Lung microvascular endothelial cell (primary cell): ENCODE results near the gene STRADA. TPM values are rescaled to one million over a fixed set of nuclear protein-coding genes. Genes with fewer than 3 reads are reported as not detected.

ENCODE experiments used
- DNase-seq, 2 donors: peaks; one replicate each; pipeline versions ENCODE4 v3.0.0 to v3.0.0-alpha.2; 2010; ENCODE audit warnings: low read depth in 2 of 2
- total RNA-seq: library from RNA; depleted of rRNA; stranded (reverse); fragments of >200 nt; gene quantifications from 2 replicates; pipeline ENCODE4 v1.2.1, GENCODE V29; 2014

STRADA gene
- total RNA-seq, 1 donor from 2014 or later = 29.0 TPM

DNA sequence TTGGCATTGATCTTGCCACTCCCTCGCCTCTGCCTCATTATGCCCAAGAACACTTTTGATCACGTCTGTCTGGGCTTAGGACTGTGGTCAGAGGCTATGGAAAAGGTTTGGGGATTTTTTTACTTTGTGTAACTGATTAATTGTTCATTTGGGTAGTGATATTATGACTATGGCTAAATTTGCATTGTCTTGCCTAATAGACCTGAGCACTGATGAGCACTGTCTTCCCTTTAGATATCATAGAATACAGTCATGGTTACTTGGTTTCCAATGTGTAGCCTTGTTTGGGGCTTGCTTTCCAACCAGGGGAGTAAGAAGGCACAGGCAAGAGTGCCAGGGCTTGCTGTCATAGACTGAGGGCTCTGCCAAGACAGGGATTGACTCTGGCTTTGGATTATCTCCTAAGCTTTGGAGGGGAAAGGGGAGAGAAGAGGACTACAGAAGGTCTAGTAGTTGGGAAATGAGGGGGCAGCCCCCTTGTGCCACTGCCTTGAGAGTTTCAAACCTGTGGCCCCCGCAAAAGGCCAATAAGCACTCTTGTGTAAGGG is 55.4 kb downstream of the STRADA start:
- DNase-seq = no peak

DNA sequence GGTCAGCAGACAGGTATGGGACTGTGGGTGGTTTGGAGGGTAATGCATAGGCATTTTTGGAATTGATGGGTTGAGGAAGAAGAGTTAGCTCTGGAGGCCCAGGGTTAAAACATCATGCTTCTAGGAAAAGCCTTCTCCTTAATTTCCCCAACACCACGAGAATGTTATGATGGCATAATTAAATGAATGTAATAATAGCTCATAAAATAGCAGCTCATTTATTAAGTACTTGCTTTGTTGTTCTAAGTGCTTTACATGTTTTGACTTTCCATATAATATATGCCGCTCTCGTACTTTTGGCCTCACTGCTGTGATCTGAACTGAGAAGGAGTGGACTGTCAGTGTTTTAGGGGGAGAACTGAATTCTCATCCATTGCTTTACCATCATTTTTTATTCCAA is 56.0 kb downstream of the STRADA start:
- no peak for DNase-seq

GRCh38 chr17:63685041-63685440 is 56.6 kb downstream of the STRADA start:
- DNase-seq = no peak

DNA sequence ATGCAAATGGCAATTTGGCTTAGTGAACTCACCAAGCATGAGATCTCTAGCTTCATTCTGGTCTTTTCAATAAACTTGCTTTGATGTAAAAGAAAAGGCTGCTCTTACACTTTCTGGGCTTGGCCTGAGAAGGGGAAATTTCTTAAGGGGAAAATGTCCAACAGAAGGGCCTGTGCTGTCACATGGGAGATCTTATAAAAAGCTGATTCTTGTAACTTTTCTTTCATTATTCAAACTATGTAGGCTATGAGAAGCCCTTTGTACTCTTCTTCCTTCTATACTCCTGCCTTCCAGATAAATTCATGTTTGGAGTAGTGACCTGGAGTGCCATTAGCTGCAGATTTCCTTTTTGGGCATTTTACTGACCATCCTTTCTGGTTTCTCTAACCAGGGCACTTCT is 58.6 kb downstream of the STRADA start:
- DNase-seq = no peak

DNA sequence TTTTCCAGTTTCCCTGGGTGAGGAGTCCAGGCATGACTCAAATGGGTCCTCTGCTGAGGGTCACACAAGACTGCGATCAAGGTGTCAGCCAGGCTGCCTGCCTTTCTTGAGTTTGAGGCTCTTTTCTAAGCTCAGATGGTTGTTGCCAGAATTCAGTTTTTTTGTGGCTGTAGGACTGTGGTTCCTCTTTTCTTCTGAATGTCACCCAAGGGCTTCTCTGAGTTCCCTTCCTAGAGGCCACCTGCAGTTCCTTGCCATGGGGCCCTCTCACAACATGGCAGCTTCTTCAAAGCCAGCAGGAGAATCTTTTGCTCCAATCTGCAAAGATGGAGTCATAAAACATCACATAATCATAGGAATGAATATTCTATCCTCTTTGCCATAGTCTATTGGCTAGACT is 59.2 kb downstream of the STRADA start:
- no peak for DNase-seq

DNA sequence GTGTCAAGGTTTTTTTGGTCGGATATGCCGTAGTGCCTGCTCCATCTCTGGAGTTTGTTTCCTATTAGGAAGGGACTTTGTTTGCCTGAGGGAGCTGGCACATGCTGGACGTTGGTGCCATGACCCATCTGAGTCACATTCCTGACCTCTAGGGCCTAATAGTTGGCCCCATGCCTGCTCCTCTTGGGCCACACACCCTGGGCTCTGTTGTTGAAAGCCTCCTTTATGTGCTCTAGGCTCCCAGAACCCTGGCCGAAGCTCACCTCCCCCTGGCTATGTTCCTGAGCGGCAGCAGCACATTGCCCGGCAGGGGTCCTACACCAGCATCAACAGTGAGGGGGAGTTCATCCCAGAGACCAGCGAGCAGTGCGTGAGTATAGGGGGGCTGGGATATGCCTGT is 60.1 kb downstream of the STRADA start:
- DNase-seq = peak in 1 of 2 donors; percentile 65

- DNase-seq = no peak
Observed at GRCh38 chr17:63680700-63681099, 60.9 kb downstream of the STRADA start.

GRCh38 chr17:63679214-63679613 is 62.4 kb downstream of the STRADA start:
- DNase-seq = no peak

- DNase-seq = peak in 1 of 2 donors; percentile 13
Observed at GRCh38 chr17:63676584-63676983, 65.0 kb downstream of the STRADA start.

- peak; percentile 97 to 100 for DNase-seq
Observed at GRCh38 chr17:63675607-63676546, 65.7 kb downstream of the STRADA start.

- DNase-seq = peak; percentile 80 to 81
Observed at GRCh38 chr17:63675231-63675606, 66.4 kb downstream of the STRADA start.

DNA sequence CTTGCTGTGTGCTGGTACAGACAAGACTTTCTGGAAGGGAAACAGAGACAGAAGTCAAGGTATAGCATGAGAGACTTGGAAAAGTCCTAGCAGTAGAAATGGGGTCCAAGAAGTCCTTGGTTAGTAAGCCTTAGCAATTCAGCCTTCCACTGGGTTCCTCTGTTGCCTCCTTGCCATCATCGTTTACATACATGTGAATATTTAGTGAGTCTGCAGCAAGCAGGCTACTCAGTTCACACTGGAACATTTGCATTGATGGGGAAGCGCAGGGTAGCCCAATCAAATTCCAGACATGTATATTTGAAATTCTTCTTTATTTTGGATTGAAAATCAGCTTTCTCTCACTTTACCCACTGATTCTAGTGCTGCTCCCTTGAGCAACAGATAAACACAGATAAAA is 68.7 kb downstream of the STRADA start:
- DNase-seq = no peak

DNA sequence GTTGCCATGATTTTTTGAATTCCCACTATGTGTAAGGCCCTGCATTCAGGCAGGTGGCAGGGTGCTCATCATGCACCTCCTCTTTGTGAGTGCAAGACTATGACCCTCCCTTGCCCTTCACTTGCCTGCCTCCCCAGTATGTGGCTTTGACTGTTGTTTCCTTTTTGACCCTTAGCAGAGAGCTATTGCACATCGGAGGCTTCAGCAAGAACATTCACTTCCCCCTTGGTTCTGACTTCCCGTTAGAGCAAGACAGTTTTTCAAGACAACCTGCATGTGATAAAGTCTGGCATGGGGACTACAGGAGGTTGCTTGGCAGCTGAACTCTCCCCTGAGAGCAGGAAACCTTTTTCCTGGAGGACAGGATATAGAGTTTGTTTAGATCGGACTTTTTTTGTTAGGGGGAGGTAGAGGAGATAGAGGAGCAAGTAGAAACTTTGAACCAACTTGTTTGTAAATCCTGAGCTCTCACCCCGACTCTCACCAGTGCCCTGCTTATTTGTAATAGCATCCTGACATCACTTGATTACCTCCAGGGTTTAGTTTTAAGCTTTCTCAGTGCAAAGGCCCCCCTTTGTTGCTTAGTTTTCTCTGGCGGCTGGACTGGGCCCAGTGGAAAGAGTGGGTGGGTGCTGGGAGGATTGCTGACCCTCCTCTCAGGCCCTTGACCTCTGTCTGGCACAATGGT is 75.9 kb downstream of the STRADA start:
- DNase-seq = peak; percentile 36 to 82

DNA sequence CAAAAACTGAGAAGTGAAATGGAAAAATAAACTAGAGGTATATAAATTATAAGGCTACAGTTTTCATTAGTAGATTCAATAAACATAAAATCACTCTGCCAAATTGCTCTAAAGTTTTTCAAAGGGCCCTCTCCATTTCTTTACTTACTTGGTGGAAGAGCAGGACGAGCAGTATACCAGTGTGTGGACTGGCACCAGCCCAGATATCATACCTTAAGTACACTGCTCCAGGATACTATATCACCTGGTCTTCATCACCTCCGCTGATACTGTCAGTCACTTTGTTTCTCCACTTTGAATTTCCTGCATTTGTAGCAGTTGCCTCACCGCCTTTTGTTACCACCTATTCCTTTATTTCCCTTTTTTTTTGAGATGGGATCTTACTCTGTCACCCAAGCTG is 81.7 kb downstream of the STRADA start:
- no peak for DNase-seq

DNA sequence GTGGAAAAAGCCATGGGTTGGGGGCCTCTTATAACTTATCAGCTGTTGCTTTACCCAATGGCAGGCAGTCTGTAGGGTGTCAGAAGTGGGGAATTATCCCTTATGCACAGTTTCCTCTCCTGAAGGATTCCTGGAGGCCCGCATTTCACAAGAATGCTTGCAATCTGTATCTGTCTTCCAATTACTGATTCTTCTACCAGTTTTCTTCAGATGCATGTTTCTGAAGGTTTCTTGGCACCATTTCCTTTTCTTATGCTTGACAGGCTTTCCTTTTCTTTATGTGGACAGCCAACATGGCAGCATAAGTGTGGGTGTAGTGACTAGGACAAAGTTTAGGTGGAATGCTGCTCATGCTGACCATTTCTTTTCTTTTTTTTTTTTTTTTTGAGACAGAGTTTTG is 83.2 kb downstream of the STRADA start:
- DNase-seq = no peak

- no peak for DNase-seq
Observed at GRCh38 chr17:63657786-63658185, 83.8 kb downstream of the STRADA start.

GRCh38 chr17:63653050-63653449 is 88.5 kb downstream of the STRADA start:
- no peak for DNase-seq

Other genes with a start within 250 kb of the STRADA start
- gene KCNH6, start 218.4 kb downstream of the STRADA start, total RNA-seq = under 0.01 and 0.20 TPM in 2 replicates
- gene DCAF7, start 191.3 kb downstream of the STRADA start, total RNA-seq = 21.8 and 29.8 TPM in 2 replicates
- gene TACO1, start 140.9 kb downstream of the STRADA start, total RNA-seq = 13.3 and 14.6 TPM in 2 replicates
- 74.8 and 108 TPM in 2 replicates for gene MAP3K3, start 119.4 kb downstream of the STRADA start, total RNA-seq
- 15.3 and 18.8 TPM in 2 replicates for gene LIMD2, start 41.7 kb downstream of the STRADA start, total RNA-seq
- 59.5 and 91.3 TPM in 2 replicates for gene CCDC47, start 31.8 kb upstream of the STRADA start, total RNA-seq
- 36.6 and 45.2 TPM in 2 replicates for gene DDX42, start 32.4 kb upstream of the STRADA start, total RNA-seq
- gene PSMC5, start 85.6 kb upstream of the STRADA start, total RNA-seq = 59.9 and 70.6 TPM in 2 replicates
- gene FTSJ3, start 85.9 kb upstream of the STRADA start, total RNA-seq = 51.4 and 59.9 TPM in 2 replicates
- gene SMARCD2, start 100.9 kb upstream of the STRADA start, total RNA-seq = 49.2 and 54.3 TPM in 2 replicates
- gene CSH2, start 131.9 kb upstream of the STRADA start, total RNA-seq = not detected in 2 replicates
- not detected in 2 replicates for gene GH2, start 140.1 kb upstream of the STRADA start, total RNA-seq
- not detected in 2 replicates for gene CSH1, start 154.8 kb upstream of the STRADA start, total RNA-seq
- gene CSHL1, start 169.5 kb upstream of the STRADA start, total RNA-seq = not detected in 2 replicates
- not detected in 2 replicates for gene GH1, start 177.0 kb upstream of the STRADA start, total RNA-seq
- 1.5 TPM in 1 of 2 replicates, not detected in the other for gene CD79B, start 190.5 kb upstream of the STRADA start, total RNA-seq
- under 0.01 TPM in 1 of 2 replicates, not detected in the other for gene SCN4A, start 231.1 kb upstream of the STRADA start, total RNA-seq